SKM-1 (cell line): ENCODE measurements around the gene TM4SF4.

Experiments
- DNase-seq: peaks from one replicate; lab custom pipeline; 2025; ENCODE audit not compliant: unreplicated experiment; lab: John Stamatoyannopoulos, UW

Gene TM4SF4

GRCh38 chr3:149481056-149481455, 6.6 kb downstream of the TM4SF4 start:
- DNase-seq = peak; percentile 39

GRCh38 chr3:149481491-149481890, 7.0 kb downstream of the TM4SF4 start:
- no peak for DNase-seq

- no peak for DNase-seq
These were observed 12.2 kb downstream of the TM4SF4 start for GRCh38 chr3:149486726-149487125.

- DNase-seq = no peak
These were observed 13.2 kb downstream of the TM4SF4 start for GRCh38 chr3:149487598-149488197.

- no peak for DNase-seq
These were observed 14.7 kb downstream of the TM4SF4 start for GRCh38 chr3:149489060-149489690.

GRCh38 chr3:149490260-149490971, 15.9 kb downstream of the TM4SF4 start:
- DNase-seq = no peak

- no peak for DNase-seq
These were observed 19.0 kb downstream of the TM4SF4 start for GRCh38 chr3:149493315-149494021.

- DNase-seq = peak; percentile 47
These were observed 19.7 kb downstream of the TM4SF4 start for GRCh38 chr3:149494022-149494758.

GRCh38 chr3:149494759-149495580, 20.5 kb downstream of the TM4SF4 start:
- no peak for DNase-seq

- DNase-seq = no peak
These were observed 21.2 kb downstream of the TM4SF4 start for GRCh38 chr3:149495581-149496125.

GRCh38 chr3:149496891-149497290, 22.4 kb downstream of the TM4SF4 start:
- DNase-seq = no peak

GRCh38 chr3:149497966-149498670, 23.6 kb downstream of the TM4SF4 start:
- no peak for DNase-seq

GRCh38 chr3:149501524-149501923, 27.0 kb downstream of the TM4SF4 start:
- no peak for DNase-seq

GRCh38 chr3:149502438-149502837, 27.9 kb downstream of the TM4SF4 start:
- no peak for DNase-seq

- no peak for DNase-seq
These were observed 32.0 kb downstream of the TM4SF4 start for GRCh38 chr3:149506540-149506939.

GRCh38 chr3:149506965-149507364, 32.5 kb downstream of the TM4SF4 start:
- DNase-seq = no peak

GRCh38 chr3:149507491-149508324, 33.2 kb downstream of the TM4SF4 start:
- peak; percentile 32 for DNase-seq

GRCh38 chr3:149509526-149509925, 35.0 kb downstream of the TM4SF4 start:
- DNase-seq = no peak
